GM13976 (cell line): ENCODE data around the gene STK33.

Experiments used
- DNase-seq: peaks from one replicate; pipeline ENCODE4 v3.0.0; 2012; ENCODE audit warnings: low spot score
- CTCF ChIP-seq: IDR thresholded peaks from 2 replicates; pipeline ENCODE4 v1.5.1; 2012; ENCODE audit warnings: borderline replicate concordance, mild to moderate bottlenecking; ENCODE audit not compliant: insufficient read depth; ENCODE audit errors: extremely low read depth, missing control alignments, control extremely low read depth
- in situ Hi-C: fragments of 300-500 bp; cut with MboI; formaldehyde crosslinking; loops from one replicate; pipeline ENCODE4 v1.12.0; 2022; ENCODE audit warnings: low sequenced_read_pairs, mixed read lengths, inconsistent platforms; ENCODE audit not compliant: unreplicated experiment

STK33 gene

GRCh38 chr11:8564526-8564925 lies 29.5 kb downstream of the STK33 start:
- in situ Hi-C loops: loop anchor here (10.0 kb wide), 1 partner anchor 340 kb away; no protein-coding TSS in a partner anchor
- no peak for DNase-seq
- TF ChIP-seq CTCF: no peak

DNA sequence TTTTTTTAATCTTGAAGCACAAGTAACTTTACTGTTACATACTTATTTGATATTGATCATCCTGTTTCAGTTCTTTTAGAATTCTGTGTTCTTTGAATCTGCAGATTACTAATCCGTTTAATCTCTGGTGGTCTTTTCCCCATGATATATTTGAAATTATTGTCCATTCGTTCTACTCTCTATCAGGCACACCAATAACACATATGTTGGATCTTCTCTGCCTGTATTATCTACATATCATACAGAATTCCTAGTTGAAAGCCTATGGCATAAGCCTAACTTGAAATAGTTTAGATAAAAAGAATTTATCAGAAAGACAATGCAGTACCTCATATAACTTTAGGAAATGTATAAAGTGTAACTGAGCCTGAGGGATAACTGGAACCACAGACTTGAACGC lies 32.6 kb downstream of the STK33 start:
- no peak for TF ChIP-seq CTCF
- no peak for DNase-seq
- in situ Hi-C loops: loop anchor here (10.0 kb wide), 1 partner anchor 337 kb away; no protein-coding TSS in a partner anchor

GRCh38 chr11:8558436-8558835 lies 35.6 kb downstream of the STK33 start:
- TF ChIP-seq CTCF: no peak
- in situ Hi-C loops: no loop called here
- DNase-seq: no peak

DNA sequence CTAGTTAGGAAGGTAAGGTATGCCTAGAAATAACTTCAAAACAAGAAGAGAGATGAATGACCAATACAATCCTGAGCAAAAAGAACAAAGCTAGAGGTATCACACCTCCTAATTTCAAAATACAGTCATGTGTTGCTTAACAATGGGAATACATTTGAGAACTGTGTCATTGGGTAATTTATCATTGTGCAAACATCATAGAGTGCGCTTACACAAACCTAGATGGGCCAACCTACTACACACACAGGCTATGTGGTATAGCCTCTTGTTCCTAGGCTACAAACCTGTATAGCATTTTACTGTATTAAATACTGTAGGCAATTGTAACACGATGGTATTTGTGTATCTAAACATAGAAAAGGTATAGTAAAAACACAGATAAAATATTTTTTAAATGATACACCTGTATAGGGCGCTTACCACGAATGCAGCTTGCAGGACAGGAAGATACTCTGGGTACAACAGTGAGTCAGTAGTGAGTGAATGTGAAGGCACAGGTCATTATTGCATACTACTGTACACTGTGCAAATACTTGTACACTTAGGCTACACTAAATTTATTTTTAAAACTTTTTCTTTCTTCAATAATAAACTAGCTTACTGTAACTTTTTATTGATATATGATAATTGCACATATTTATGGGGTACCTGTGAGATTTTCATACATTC lies 48.2 kb downstream of the STK33 start:
- no peak for DNase-seq
- TF ChIP-seq CTCF: no peak
- in situ Hi-C loops: no loop called here

DNA sequence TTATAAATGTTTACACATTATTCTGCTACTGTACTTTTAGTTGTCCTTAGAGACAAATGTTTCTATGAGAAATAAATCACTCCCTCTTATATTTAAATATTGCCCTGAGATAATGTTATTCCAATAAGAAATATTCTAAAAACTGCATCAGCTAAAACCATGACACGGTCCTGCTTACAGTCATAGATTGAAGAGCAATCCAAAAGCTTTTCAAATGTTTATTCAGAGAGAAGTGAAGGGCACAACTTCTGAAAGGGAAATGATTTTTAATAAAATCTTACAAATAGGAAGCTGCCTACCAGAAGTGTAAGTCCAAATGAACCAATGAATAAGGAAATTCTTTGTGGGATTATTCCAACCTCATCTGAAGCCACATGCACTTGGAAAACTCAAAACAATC lies 49.2 kb downstream of the STK33 start:
- no peak for DNase-seq
- no peak for TF ChIP-seq CTCF
- in situ Hi-C loops: no loop called here

DNA sequence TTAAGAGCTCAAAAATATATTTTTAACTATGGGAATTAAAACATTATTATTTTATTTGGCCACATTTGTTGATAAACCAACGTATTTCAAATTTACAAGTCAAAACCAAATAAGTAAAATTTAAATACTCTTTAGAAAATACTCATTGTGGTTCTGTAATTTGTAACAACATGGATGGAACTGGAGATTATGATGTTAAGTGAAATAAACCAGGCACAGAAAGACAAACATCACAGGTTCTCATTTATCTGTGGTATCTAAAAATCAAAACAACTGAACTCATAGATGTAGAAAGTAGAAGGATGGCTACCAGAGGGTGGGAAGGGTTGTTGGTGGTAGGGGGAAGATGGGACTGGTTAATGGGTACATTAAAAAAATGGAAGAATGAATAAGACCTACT lies 50.8 kb downstream of the STK33 start:
- in situ Hi-C loops: no loop called here
- DNase-seq: no peak
- TF ChIP-seq CTCF: no peak
